GM19025 (cell line): ENCODE results near the gene KCNQ1.

Experiments
- ATAC-seq: cut with Tn5 transposase; IDR thresholded peaks from one replicate; pipeline ENCODE4 v1.9.1; 2021; ENCODE audit warnings: mild to moderate bottlenecking, low read depth, moderate library complexity; ENCODE audit not compliant: unreplicated experiment

KCNQ1 gene

DNA sequence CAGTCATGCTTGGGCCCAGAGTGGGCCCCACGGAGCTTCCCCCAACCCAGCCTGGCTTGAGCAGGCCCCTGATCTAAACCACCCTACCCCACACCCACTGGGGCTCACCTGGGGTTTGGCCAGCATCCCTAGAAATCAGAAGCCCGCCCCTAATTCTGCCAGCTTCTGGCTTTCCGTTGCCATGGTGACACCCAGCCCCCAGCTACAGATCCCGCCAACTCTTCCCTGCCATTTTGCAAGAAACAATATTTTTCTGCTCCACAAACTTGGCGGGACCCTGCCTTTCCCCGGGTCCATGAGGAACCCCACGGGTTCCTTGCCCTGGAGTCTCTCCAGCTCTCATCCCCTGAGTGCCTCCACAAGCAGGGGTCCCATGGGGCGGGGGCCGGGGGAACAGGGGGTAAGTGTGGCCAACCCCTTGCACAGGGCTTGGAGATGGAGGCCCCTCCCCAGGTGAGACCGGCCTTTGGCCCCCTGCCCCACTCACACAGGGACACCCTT, 350.7 kb downstream of the KCNQ1 start:
- no peak for ATAC-seq

DNA sequence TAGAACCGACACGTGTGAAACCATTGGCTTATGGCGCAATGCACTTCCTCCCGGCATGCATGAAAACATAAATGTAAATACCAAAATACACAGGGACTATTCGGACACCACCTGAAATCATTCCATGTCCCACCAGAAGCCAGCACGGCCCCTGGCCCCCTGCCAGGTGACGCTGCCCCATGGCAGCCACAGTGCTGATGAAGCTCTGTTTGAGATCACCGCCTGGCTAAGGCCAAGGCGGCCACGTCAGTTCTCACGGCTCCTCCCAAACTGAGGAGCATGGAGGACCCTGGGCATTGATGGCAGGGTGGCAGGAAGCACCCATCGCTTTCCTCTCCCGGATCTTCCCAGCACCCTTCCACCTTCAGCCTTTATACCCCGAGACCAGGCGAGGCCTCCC, 351.3 kb downstream of the KCNQ1 start:
- no peak for ATAC-seq

- no peak for ATAC-seq
These were observed 351.8 kb downstream of the KCNQ1 start for GRCh38 chr11:2796508-2797113.

GRCh38 chr11:2797121-2797711, 352.4 kb downstream of the KCNQ1 start:
- ATAC-seq: no peak

DNA sequence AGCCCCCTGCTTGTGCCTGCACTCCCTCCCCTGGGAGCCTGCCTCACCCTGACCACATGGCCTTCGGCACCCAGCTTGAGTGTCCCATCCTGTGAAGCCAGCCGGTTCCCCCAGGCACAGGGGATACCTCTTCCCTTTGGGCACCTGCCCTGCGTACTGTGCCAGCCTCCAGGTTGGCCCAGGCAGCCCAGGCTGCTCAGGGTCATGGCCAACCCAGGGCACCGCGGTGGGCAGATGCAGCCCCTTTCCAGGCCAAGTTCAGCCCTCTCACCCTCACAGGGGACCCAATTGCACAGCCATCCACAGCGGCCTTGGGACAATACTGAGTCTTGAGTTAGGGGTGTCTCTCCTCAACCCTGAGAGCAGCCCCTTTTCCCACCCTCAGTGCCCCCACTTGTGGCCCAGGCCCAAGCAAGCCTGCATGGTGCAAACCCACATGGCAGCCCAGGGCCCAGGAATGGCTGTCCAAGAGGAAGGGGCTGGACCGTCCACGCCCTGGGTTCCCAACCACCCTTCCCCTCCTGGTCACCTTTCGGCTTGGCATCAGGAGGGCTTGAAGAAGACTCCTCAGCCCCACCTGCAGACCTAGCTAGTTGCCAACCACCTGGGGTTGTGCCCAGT, 353.0 kb downstream of the KCNQ1 start:
- no peak for ATAC-seq

DNA sequence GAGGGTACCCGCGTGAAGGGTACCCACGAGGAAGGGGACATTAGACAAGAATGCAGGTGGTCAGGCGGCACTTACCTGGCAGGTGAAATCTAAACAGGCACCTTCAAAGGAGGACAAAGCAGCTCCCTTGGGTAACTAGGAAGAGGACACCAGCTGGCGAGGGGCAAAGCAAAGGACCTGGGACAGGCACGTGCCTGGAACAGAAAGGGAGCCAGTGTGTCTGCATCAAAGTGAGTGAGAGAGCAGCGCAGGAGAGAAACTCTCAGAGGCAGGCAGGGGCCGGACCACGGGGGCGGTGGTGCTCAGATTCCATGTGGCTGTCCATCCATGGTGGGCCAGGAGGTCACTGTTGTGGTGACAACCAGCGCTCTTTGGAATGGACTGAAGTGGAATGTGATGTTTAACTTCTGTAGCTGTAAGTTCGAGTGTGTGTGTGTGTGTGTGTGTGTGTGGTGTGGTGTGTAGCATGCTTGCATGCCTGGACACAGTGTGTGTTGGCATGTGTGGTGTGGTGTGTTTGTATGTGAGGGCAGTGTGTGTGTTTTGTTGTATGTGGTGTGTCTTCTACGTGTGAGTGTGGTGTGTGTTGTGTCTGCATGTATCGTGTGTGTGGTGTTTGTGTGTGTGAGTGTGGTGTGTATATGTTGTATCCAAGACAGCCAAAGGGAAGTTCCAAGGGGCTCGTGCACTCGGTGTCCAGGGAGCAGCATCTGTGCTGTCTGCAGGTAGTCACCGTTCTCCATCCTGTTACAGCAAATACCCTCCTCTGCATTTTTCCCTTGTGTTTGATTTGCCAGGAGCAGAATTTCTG, 354.3 kb downstream of the KCNQ1 start:
- no peak for ATAC-seq

GRCh38 chr11:2799881-2800654, 355.3 kb downstream of the KCNQ1 start:
- ATAC-seq: no peak

GRCh38 chr11:2800655-2801531, 356.1 kb downstream of the KCNQ1 start:
- ATAC-seq: no peak

- no peak for ATAC-seq
These were observed 357.0 kb downstream of the KCNQ1 start for GRCh38 chr11:2801711-2802388.

DNA sequence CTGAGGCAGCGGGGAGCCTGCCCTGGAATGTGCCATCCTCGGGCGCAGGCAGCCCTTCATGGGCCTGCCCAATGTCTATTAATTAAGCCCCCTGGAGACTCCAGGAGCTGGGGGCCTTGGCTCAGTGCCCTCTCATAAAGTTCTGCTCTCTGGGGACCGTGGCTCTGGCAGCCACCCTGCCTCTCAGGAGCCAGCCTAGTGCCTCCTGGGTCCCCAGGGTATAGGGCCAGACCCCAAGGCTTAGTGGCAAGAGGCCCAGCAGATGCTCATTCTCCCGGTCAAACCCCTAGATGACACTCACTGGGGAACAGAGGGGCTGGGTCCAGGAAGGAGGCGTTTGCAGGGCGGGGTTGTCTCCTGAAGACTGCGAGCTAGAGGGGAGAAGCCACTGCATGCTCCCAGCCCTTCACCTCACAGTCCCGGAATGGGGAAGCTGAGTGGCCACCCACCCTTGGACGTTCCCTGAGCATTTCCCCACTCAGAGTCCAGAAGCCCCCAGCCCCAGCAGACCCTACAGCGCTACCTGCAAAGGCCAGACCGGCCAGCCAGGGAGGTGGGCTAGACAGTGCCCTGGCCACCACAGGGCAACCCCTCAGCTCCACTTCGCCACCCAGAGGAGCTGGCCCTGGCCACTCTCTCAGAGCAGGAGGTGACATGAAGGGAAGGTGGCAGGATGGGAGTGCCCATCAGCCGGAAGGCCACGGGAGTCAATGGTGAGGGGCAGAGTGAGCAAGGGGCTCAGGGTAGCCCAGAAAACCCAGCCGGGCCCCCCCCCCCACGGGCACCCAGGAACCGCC, 357.8 kb downstream of the KCNQ1 start:
- ATAC-seq: no peak

GRCh38 chr11:2803186-2804091, 358.6 kb downstream of the KCNQ1 start:
- ATAC-seq: no peak

DNA sequence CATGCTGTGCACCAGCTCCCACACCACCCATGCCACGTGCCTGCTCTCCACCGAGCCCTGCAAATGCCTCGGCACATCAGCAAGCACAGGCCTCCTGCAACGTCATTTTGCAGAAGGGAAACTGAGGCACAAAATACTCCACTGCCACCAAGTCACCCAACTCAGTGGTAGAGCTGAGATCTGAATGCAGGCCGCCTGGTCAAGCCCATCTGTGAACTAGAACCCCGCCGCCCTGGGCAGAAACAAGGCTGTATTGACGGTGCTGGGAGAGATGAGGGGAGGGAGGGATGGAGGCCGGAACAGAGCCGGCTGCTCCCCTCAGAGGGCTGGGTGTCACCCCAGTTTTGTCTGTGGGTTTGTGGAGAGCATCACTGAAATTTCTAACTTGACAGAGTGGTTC, 359.4 kb downstream of the KCNQ1 start:
- no peak for ATAC-seq

GRCh38 chr11:2804701-2805387, 360.0 kb downstream of the KCNQ1 start:
- ATAC-seq: no peak

GRCh38 chr11:2805388-2806056, 360.7 kb downstream of the KCNQ1 start:
- no peak for ATAC-seq

DNA sequence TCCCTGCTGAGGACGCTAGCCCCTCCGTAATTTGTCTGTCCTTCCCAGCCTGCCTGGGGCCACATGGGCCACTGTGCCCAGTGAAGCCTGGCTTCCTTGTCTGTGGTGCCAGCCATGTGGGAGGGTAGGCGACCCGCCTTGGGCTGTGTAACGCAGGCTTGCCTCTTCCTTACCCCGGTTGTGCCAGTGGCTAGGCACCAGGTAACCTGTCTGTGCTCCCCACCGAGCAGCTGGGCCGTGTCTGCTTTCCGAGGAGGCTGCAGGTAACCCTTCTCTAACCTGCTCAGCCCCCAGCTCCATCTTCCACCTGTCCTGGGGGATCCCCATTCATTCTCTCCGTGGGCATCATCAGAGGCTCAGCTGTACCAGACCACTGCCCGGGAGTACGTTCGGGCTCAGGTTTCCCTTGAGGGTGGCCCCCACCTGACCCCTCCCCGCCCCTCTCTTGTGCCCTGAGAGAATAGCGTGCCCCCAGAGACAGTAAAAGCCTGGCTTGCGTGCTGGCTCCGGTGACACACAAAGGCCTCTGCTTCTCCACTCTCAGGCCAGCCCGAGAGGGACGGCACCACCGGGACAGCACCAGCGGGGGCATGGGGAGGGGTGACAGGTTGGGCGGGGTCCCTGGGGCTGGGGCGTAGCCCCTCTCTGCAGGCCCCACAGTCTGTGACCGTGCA, 361.7 kb downstream of the KCNQ1 start:
- no peak for ATAC-seq
